ENCODE results near the gene PPP1R12B. TPM values are rescaled to one million over a fixed set of nuclear protein-coding genes. Genes with fewer than 3 reads are reported as not detected.
A peak's percentile ranks its signal among the peaks of the same experiment; 100 is the strongest.
"Not testable (repeated sequence)": the region's sequence is repeated elsewhere in the genome, so short reads cannot be mapped to it uniquely, and the experiment has no call there.

The PPP1R12B gene
- total RNA-seq, 4 donors from 2014 or later: 68.1 to 153 (median 116) TPM

GRCh38 chr1:202411422-202411821 is 62.9 kb downstream of the PPP1R12B start:
- Histone ChIP-seq H3K4me3 (no peak overlapping the region), H3K4me1 (peaks cover 0 to 21% (median 0%) of the 10 kb centered on the region in 4 donors), H3K27me3 (no peaks in the 10 kb centered on the region), H3K36me3 (no peaks in the 10 kb centered on the region), H3K27ac (no peak overlapping the region), H3K9me3 (no peaks in the 10 kb centered on the region)
- DNase-seq (ENCODE audit: low spot score in 2 of 2): no peak
- TF ChIP-seq POLR2A (IDR thresholded peaks at IDR 0.05): no peak
- no peak for TF ChIP-seq CTCF (IDR thresholded peaks at IDR 0.05)
- TF ChIP-seq EP300 (IDR thresholded peaks at IDR 0.05): no peak

DNA sequence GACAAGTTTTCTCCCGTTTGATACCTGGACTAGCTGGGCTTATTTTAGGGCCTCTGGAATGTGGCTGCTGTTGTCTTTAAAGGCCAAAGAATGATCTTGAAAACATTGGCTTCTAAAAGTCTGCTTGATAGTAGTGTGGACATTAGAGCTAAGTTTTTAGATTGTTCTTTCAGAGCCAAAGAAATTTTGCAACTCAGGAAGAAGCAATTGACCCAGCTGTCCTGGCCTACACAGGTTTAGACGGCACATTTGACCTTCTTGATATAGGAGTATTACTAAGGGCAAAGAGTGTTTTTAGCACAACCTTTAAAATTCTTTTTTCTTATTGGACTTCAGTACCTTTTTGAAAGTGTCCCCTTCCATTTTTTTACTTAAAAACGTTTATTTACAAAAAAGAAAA is 63.9 kb downstream of the PPP1R12B start:
- not testable (repeated sequence) for H3K9me3 ChIP-seq; H3K27me3 ChIP-seq; H3K27ac ChIP-seq; H3K36me3 ChIP-seq; H3K4me3 ChIP-seq; DNase-seq (ENCODE audit: low spot score in 2 of 2)
- 55 to 59% methylated on average over 3 of the region's 3 CpGs for WGBS, 2 donors
- peaks cover 0 to 29% (median 0%) of the 10 kb centered on the region in 4 donors for H3K4me1 ChIP-seq

- DNase-seq (ENCODE audit: low spot score in 2 of 2): no peak
- Histone ChIP-seq H3K4me3 (no peak overlapping the region), H3K9me3 (no peaks in the 10 kb centered on the region), H3K36me3 (no peaks in the 10 kb centered on the region), H3K27me3 (no peaks in the 10 kb centered on the region), H3K4me1 (peaks cover 0 to 22% (median 0%) of the 10 kb centered on the region in 4 donors), H3K27ac (no peak overlapping the region)
- 15 to 23% methylated on average over 1 of the region's 1 CpG for WGBS, 2 donors
- TF ChIP-seq CTCF (IDR thresholded peaks at IDR 0.05) (no peak), POLR2A (IDR thresholded peaks at IDR 0.05) (no peak), EP300 (IDR thresholded peaks at IDR 0.05) (no peak)
These were observed 68.1 kb downstream of the PPP1R12B start for GRCh38 chr1:202416641-202417040.

DNA sequence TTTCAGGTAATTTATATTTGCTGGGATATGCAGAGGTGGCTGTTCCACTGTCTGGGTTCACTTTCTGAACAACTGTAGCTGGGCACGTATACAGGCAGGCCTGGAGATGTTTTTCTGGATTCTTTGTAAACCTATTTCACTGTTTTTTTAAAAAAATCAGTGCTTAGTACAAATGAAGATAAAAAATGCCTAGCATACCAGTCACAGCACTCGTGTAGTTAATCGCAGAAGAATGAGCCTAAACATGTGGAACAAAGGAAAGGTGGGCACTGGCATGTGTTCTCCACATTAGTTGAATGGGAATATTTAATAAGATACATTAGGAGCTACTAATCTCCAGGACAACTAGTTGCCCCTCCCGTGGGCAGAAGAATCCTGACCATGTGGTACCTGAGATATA is 68.6 kb downstream of the PPP1R12B start:
- H3K36me3 ChIP-seq; H3K27ac ChIP-seq; H3K4me3 ChIP-seq; DNase-seq (ENCODE audit: low spot score in 2 of 2); H3K9me3 ChIP-seq; H3K27me3 ChIP-seq: not testable (repeated sequence)
- WGBS, 2 donors: 54 to 57% methylated on average over 4 of the region's 4 CpGs
- peaks cover 0 to 17% (median 0%) of the 10 kb centered on the region in 4 donors for H3K4me1 ChIP-seq

DNA sequence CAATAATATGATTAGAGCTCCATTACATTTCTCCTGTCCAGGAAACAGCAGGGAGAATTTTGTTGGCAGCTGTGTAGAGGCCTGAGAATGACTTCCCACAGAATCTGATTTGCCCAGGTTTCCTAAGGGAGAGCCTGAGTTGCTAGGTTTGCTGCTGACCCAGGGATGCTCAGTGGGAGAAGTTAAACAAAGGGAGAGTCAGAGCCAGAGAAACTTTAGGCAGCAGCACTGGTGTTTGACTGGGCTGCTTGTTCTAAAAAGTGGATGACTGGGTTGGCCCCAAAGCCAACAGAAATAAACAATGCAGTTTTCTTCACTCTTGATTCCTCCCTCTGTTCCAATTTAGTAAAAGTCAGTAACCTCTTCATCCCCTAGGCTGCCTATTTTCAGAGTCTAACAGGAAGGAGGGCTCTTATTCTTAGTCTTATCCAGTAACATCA is 69.3 kb downstream of the PPP1R12B start:
- peak overlapping the region in 1 of 4 donors; percentile 29 for H3K27ac ChIP-seq

DNA sequence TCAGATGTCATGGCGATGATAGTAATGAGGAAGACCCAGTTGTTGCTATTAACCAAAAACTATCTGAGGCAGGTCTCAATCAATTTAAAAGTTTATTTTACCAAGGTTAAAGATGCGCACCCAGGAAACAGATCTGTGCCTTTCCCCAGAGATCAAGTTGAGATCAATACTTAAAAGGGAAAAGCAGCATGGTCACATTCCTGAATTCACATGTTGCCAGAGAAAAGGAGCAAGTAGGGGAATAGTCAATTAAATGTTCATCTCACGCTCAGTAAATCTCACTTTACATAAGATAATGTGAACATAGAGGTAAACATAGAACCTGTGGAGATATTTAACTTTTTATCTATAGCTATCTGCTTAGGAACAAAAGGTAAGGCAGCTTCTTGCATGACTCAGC is 71.2 kb downstream of the PPP1R12B start:
- peaks cover 0 to 20% (median 0%) of the 10 kb centered on the region in 3 donors for H3K36me3 ChIP-seq
- not testable (repeated sequence) for H3K27ac ChIP-seq; H3K4me3 ChIP-seq; H3K27me3 ChIP-seq; H3K9me3 ChIP-seq; DNase-seq (ENCODE audit: low spot score in 2 of 2)
- H3K4me1 ChIP-seq: peaks cover 0 to 17% (median 0%) of the 10 kb centered on the region in 4 donors
- 95 to 98% methylated on average over 3 of the region's 3 CpGs for WGBS, 2 donors

More for the DNA sequence above, 69.3 kb downstream of the PPP1R12B start:
- H3K4me3 ChIP-seq; H3K27me3 ChIP-seq; DNase-seq (ENCODE audit: low spot score in 2 of 2); H3K36me3 ChIP-seq; H3K9me3 ChIP-seq: not testable (repeated sequence)
- H3K4me1 ChIP-seq: peaks cover 0 to 17% (median 0%) of the 10 kb centered on the region in 4 donors

- WGBS, 2 donors: 87 to 92% methylated on average over 3 of the region's 3 CpGs
- not testable (repeated sequence) for H3K4me3 ChIP-seq; DNase-seq (ENCODE audit: low spot score in 2 of 2); H3K9me3 ChIP-seq; H3K27ac ChIP-seq; H3K27me3 ChIP-seq
- peaks cover 0 to 17% (median 0%) of the 10 kb centered on the region in 4 donors for H3K4me1 ChIP-seq
- H3K36me3 ChIP-seq: peaks cover 0 to 23% (median 0%) of the 10 kb centered on the region in 3 donors
These were observed 72.1 kb downstream of the PPP1R12B start for GRCh38 chr1:202420422-202421094.

- not testable (repeated sequence) for H3K9me3 ChIP-seq; H3K27me3 ChIP-seq; H3K4me3 ChIP-seq; H3K27ac ChIP-seq; DNase-seq (ENCODE audit: low spot score in 2 of 2); H3K4me1 ChIP-seq
- peaks cover 0 to 31% (median 0%) of the 10 kb centered on the region in 3 donors for H3K36me3 ChIP-seq
These were observed 74.2 kb downstream of the PPP1R12B start for GRCh38 chr1:202422709-202423108.

- H3K4me3 ChIP-seq; H3K27me3 ChIP-seq; H3K9me3 ChIP-seq; DNase-seq (ENCODE audit: low spot score in 2 of 2); H3K4me1 ChIP-seq; H3K27ac ChIP-seq: not testable (repeated sequence)
- H3K36me3 ChIP-seq: peaks cover 0 to 31% (median 0%) of the 10 kb centered on the region in 3 donors
- whole genome bisulfite sequencing, 2 donors: 89 to 97% methylated on average over 5 of the region's 5 CpGs
These were observed 75.8 kb downstream of the PPP1R12B start for GRCh38 chr1:202424260-202424659.

DNA sequence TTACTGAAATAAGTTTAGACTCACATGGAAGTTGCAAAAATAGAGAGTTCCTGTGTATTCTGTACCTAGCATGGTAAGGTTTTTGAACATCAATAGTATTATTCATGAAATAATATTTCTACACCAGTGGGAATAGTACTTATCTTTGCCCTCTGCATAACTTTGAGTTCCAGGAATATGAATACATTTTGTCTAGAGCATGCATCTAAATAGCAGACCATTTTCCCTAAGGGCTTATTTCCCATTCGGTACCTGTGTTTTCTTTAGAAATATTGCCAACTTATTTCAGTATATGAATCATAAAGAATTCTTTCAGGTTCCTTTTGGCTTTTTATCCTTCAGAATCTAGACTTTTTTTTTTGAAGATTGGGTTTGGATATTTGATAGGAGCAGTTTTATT is 81.6 kb downstream of the PPP1R12B start:
- WGBS, 2 donors: 48 to 65% methylated on average over 1 of the region's 1 CpG

GRCh38 chr1:202432338-202432737 is 83.8 kb downstream of the PPP1R12B start:
- 91 to 95% methylated on average over 2 of the region's 2 CpGs for WGBS, 2 donors
- H3K27ac ChIP-seq; DNase-seq (ENCODE audit: low spot score in 2 of 2); H3K4me1 ChIP-seq; H3K27me3 ChIP-seq; H3K4me3 ChIP-seq; H3K9me3 ChIP-seq: not testable (repeated sequence)
- H3K36me3 ChIP-seq: peaks cover 0 to 61% (median 9%) of the 10 kb centered on the region in 3 donors

More for the DNA sequence above, 81.6 kb downstream of the PPP1R12B start:
- not testable (repeated sequence) for H3K27ac ChIP-seq; H3K9me3 ChIP-seq; H3K4me3 ChIP-seq; H3K27me3 ChIP-seq; H3K4me1 ChIP-seq; DNase-seq (ENCODE audit: low spot score in 2 of 2)
- peaks cover 0 to 52% (median 9%) of the 10 kb centered on the region in 3 donors for H3K36me3 ChIP-seq
